H9 (cell line): ENCODE results near the gene SLC17A7. TPM values are rescaled to one million over a fixed set of nuclear protein-coding genes. Genes with fewer than 3 reads are reported as not detected.

ENCODE experiments used
- DNase-seq: peaks from one replicate; pipeline ENCODE4 v3.0.0-alpha.2; 2017
- H2AFZ ChIP-seq: one replicate; pipeline ENCODE4 v1.6.1; 2013; ENCODE audit warnings: mild to moderate bottlenecking, low read length, control low read depth, moderate library complexity
- H2AK5ac ChIP-seq: 2 replicates; pipeline ENCODE4 v1.6.1; 2013; ENCODE audit warnings: low read length, control low read depth, mixed read lengths; ENCODE audit not compliant: insufficient read length
- H2BK120ac ChIP-seq: one replicate; pipeline ENCODE4 v1.6.1; 2013; ENCODE audit warnings: low read depth, mild to moderate bottlenecking, low read length, control low read depth, inconsistent platforms; ENCODE audit not compliant: poor library complexity, severe bottlenecking
- H2BK12ac ChIP-seq: 2 replicates; pipeline ENCODE4 v1.6.1; 2013; ENCODE audit warnings: low read length, control low read depth, mixed read lengths, low read depth; ENCODE audit not compliant: insufficient read length
- H2BK15ac ChIP-seq: 2 replicates; pipeline ENCODE4 v1.6.1; 2013; ENCODE audit warnings: low read depth, low read length, control low read depth
- H2BK20ac ChIP-seq: one replicate; pipeline ENCODE4 v1.6.1; 2013; ENCODE audit warnings: low read depth, mild to moderate bottlenecking, low read length, control low read depth, inconsistent platforms; ENCODE audit not compliant: poor library complexity, severe bottlenecking
- H2BK5ac ChIP-seq: 2 replicates; pipeline ENCODE4 v1.6.1; 2013; ENCODE audit warnings: low read length, control low read depth, mixed read lengths; ENCODE audit not compliant: insufficient read length
- H3K14ac ChIP-seq: 2 replicates; pipeline ENCODE4 v1.6.1; 2013; ENCODE audit warnings: low read length, control low read depth; ENCODE audit not compliant: insufficient read depth
- H3K18ac ChIP-seq: 2 replicates; pipeline ENCODE4 v1.6.1; 2013; ENCODE audit warnings: low read depth, mild to moderate bottlenecking, mixed read lengths, low read length, control low read depth; ENCODE audit not compliant: insufficient read length
- H3K23ac ChIP-seq: 2 replicates; pipeline ENCODE4 v1.6.1; 2013; ENCODE audit warnings: low read length, control low read depth, mixed read lengths, low read depth; ENCODE audit not compliant: insufficient read length
- H3K23me2 ChIP-seq: 2 replicates; pipeline ENCODE4 v1.6.1; 2013; ENCODE audit warnings: low read depth, mild to moderate bottlenecking, mixed read lengths, low read length, control low read depth; ENCODE audit not compliant: insufficient read length, poor library complexity, severe bottlenecking
- H3K27ac ChIP-seq: 2 replicates; pipeline ENCODE4 v1.5.1; 2013; ENCODE audit warnings: low read length, control low read depth, mixed read lengths, low read depth; ENCODE audit not compliant: insufficient read length
- H3K27me3 ChIP-seq: 2 replicates; pipeline ENCODE4 v1.6.1; 2013; ENCODE audit warnings: low read length, control low read depth, inconsistent platforms; ENCODE audit not compliant: insufficient read depth
- H3K4ac ChIP-seq: 2 replicates; pipeline ENCODE4 v1.6.1; 2013; ENCODE audit warnings: low read depth, mild to moderate bottlenecking, control low read depth, inconsistent platforms, low read length, moderate library complexity
- H3K4me1 ChIP-seq: 2 replicates; pipeline ENCODE4 v1.6.1; 2013; ENCODE audit warnings: low read length, control low read depth, inconsistent platforms; ENCODE audit not compliant: insufficient read depth
- H3K4me2 ChIP-seq: 2 replicates; pipeline ENCODE4 v1.6.1; 2013; ENCODE audit warnings: low read length, control low read depth, mixed read lengths; ENCODE audit not compliant: insufficient read length, insufficient read depth
- H3K56ac ChIP-seq: 2 replicates; pipeline ENCODE4 v1.6.1; 2013; ENCODE audit warnings: low read depth, mild to moderate bottlenecking, mixed read lengths, low read length, control low read depth; ENCODE audit not compliant: insufficient read length
- H3K79me1 ChIP-seq: 2 replicates; pipeline ENCODE4 v1.6.1; 2013; ENCODE audit warnings: low read depth, mild to moderate bottlenecking, moderate library complexity, low read length, control low read depth, inconsistent platforms; ENCODE audit not compliant: insufficient read depth, poor library complexity, severe bottlenecking
- H3K79me2 ChIP-seq: 2 replicates; pipeline ENCODE4 v1.6.1; 2013; ENCODE audit warnings: low read length, control low read depth, inconsistent platforms; ENCODE audit not compliant: insufficient read depth
- H3K9ac ChIP-seq: 2 replicates; pipeline ENCODE4 v1.6.1; 2013; ENCODE audit warnings: low read length, control low read depth, mixed read lengths; ENCODE audit not compliant: insufficient read length; ENCODE audit errors: extremely low read depth
- H3K9me3 ChIP-seq: one replicate; pipeline ENCODE4 v1.6.1; 2013; ENCODE audit warnings: low read depth, low read length, inconsistent platforms; ENCODE audit not compliant: control insufficient read depth
- H3T11ph ChIP-seq: one replicate; pipeline ENCODE4 v1.6.1; 2013; ENCODE audit warnings: mild to moderate bottlenecking, low read length, control low read depth, inconsistent platforms
- H4K20me1 ChIP-seq: one replicate; pipeline ENCODE4 v1.6.1; 2013; ENCODE audit not compliant: control insufficient read depth, insufficient read length, insufficient read depth
- H4K5ac ChIP-seq: 2 replicates; pipeline ENCODE4 v1.6.1; 2013; ENCODE audit warnings: low read depth, mild to moderate bottlenecking, mixed read lengths, low read length, control low read depth; ENCODE audit not compliant: insufficient read length
- H4K8ac ChIP-seq: replicated peaks from 2 replicates; pipeline ENCODE4 v1.6.1; 2013; ENCODE audit warnings: low read length, control low read depth, mixed read lengths, low read depth; ENCODE audit not compliant: insufficient read length
- H4K91ac ChIP-seq: 2 replicates; pipeline ENCODE4 v1.6.1; 2013; ENCODE audit warnings: low read depth, mild to moderate bottlenecking, moderate library complexity, mixed read lengths, low read length, control low read depth; ENCODE audit not compliant: insufficient read length
- H3K27ac Mint-ChIP-seq, 3 experiments: 2 replicates in 2 of 3; 3 replicates in 1 of 3; pipeline ENCODE4 v1.8.0; 2020 to 2021; ENCODE audit warnings: mixed read lengths in 3 of 3, mild to moderate bottlenecking in 1 of 3, moderate library complexity in 1 of 3
- H3K27me3 Mint-ChIP-seq: 2 replicates; pipeline ENCODE4 v1.8.0; 2021; ENCODE audit warnings: low read depth, mild to moderate bottlenecking, moderate library complexity, mixed read lengths
- H3K36me3 Mint-ChIP-seq, 3 experiments: 2 replicates in 2 of 3; 3 replicates in 1 of 3; pipeline ENCODE4 v1.8.0; 2020 to 2021; ENCODE audit warnings: low read depth in 3 of 3, mixed read lengths in 3 of 3; ENCODE audit not compliant: insufficient read depth in 1 of 3
- H3K4me1 Mint-ChIP-seq, 2 experiments: 2 replicates each; pipeline ENCODE4 v1.8.0; 2020; ENCODE audit warnings: mixed read lengths in 2 of 2
- H3K4me3 Mint-ChIP-seq, 2 experiments: 2 replicates in 1 of 2; 3 replicates in 1 of 2; pipeline ENCODE4 v1.8.0; 2020 to 2021; ENCODE audit warnings: mild to moderate bottlenecking in 2 of 2, mixed read lengths in 2 of 2, moderate library complexity in 1 of 2
- H3K9me3 Mint-ChIP-seq, 2 experiments: 2 replicates in 1 of 2; 3 replicates in 1 of 2; pipeline ENCODE4 v1.8.0; 2020; ENCODE audit warnings: mild to moderate bottlenecking in 2 of 2, mixed read lengths in 2 of 2, moderate library complexity in 1 of 2
- WGBS: extraction: QIAGEN DNeasy Blood & Tissue Kit; methylation state at CpG from one replicate; pipeline ENCODE4 v1.1.7; 2013; ENCODE audit warnings: missing lambda C conversion rate, low lambda C conversion rate, mixed read lengths; ENCODE audit not compliant: insufficient read length; ENCODE audit errors: extremely low coverage; 5-methylcytosine and 5-hydroxymethylcytosine counted together
- total RNA-seq: library from RNA; stranded (reverse); gene quantifications from 2 replicates; pipeline ENCODE4 v1.2.1, GENCODE V29; 2021
- TF ChIP-seq, protein P1 (sequence below): fragments of 200-600 bp; sonication (generic); conservative IDR thresholded peaks from 3 replicates; pipeline ENCODE4 v1.8.0; 2021; ENCODE audit warnings: antibody characterized with exemption, mild to moderate bottlenecking

Gene SLC17A7
- total RNA-seq, 1 experiment from 2014 or later: 1.3 TPM

DNA sequence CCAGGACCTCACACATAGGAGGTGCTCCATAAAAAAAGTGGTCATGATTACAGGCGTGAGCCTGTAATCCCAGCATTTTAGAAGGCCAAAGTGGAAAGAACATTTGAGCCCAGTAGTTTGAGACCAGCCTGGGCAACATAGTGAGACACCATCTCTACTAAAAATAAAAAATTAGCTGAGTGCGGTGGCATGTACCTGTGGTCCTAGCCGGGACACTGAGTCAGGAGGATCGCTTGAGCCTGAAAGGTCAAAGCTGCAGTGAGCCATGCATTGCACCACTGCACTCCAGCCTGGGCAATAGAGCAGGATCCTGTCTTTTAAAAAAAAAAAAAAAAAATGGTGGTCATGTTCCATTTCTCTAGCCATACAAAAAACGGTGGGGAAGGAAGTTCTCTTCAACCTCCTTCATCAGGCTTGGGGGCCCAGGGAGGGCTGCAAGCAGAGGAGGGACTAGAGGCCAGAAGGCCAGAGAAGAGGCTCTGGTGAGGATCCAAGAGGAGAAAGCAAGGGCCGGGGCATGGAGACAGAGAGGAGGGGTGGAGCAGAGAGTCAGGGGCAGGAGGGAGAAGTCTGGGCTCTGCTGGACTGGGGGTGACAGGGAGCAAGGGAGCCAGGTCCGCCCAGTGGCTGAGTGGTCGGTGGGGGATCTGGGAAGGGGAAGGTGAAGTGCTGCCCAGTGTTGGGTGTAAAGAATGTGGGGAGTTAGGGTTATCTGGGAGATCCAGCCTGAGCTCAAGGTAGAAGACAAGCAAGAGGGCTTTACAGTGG lies 44.4 kb downstream of the SLC17A7 start:
- TF ChIP-seq, protein P1, sequence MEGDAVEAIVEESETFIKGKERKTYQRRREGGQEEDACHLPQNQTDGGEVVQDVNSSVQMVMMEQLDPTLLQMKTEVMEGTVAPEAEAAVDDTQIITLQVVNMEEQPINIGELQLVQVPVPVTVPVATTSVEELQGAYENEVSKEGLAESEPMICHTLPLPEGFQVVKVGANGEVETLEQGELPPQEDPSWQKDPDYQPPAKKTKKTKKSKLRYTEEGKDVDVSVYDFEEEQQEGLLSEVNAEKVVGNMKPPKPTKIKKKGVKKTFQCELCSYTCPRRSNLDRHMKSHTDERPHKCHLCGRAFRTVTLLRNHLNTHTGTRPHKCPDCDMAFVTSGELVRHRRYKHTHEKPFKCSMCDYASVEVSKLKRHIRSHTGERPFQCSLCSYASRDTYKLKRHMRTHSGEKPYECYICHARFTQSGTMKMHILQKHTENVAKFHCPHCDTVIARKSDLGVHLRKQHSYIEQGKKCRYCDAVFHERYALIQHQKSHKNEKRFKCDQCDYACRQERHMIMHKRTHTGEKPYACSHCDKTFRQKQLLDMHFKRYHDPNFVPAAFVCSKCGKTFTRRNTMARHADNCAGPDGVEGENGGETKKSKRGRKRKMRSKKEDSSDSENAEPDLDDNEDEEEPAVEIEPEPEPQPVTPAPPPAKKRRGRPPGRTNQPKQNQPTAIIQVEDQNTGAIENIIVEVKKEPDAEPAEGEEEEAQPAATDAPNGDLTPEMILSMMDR: no peak
- H3K27me3 ChIP-seq: no peaks in the 10 kb centered on the region

More for the DNA sequence above, 44.4 kb downstream of the SLC17A7 start:
- H3K27ac Mint-ChIP-seq: peak overlapping the region in 2 of 3 experiments; percentile 64 to 67; a peak in 2 of 7 replicates
- H3K14ac ChIP-seq: no peak overlapping the region
- no peak for DNase-seq
- no peak overlapping the region for H2AK5ac ChIP-seq
- H2BK5ac ChIP-seq: no peak overlapping the region
- H3K4ac ChIP-seq: no peak overlapping the region
- H2AFZ ChIP-seq: no peak overlapping the region
- no peaks in the 10 kb centered on the region; the same call in 1 of the 2 replicates for H3K4me1 ChIP-seq
- no peak overlapping the region for H2BK20ac ChIP-seq
- no peak overlapping the region for H4K8ac ChIP-seq
- no peak overlapping the region for H2BK15ac ChIP-seq
- no peaks in the 10 kb centered on the region for H3K36me3 Mint-ChIP-seq
- H2BK12ac ChIP-seq: no peak overlapping the region
- H3K18ac ChIP-seq: no peak overlapping the region
- no CpG with 5 or more reads among the region's 8 CpGs for WGBS
- no peak overlapping the region for H3K23ac ChIP-seq
- H3K27ac ChIP-seq: no peak overlapping the region
- no peaks in the 10 kb centered on the region for H3K79me2 ChIP-seq
- H3K4me2 ChIP-seq: no peak overlapping the region
- no peaks in the 10 kb centered on the region; a peak in 1 of 5 replicates for H3K9me3 Mint-ChIP-seq
- H4K91ac ChIP-seq: no peak overlapping the region
- H3K23me2 ChIP-seq: no peaks in the 10 kb centered on the region
- no peaks in the 10 kb centered on the region for H3K9me3 ChIP-seq
- no peaks in the 10 kb centered on the region for H4K20me1 ChIP-seq
- H3K27me3 Mint-ChIP-seq: peaks cover 9% of the 10 kb centered on the region
- H3K4me1 Mint-ChIP-seq: peaks cover 45 to 67% of the 10 kb centered on the region in 2 experiments
- H3K56ac ChIP-seq: no peak overlapping the region
- no peak overlapping the region for H3K4me3 Mint-ChIP-seq
- H2BK120ac ChIP-seq: no peak overlapping the region
- H3K79me1 ChIP-seq: no peaks in the 10 kb centered on the region
- no peak overlapping the region for H3T11ph ChIP-seq
- no peak overlapping the region for H3K9ac ChIP-seq
- no peak overlapping the region for H4K5ac ChIP-seq
